Activated CD8-positive, alpha-beta memory T cell treated with anti-CD3 and anti-CD28 coated beads, Interleukin-2, amount 50 U/mL, for 24 hours (primary cell): Measurements from ENCODE around the gene WNK1.
"Not testable (repeated sequence)": the region's sequence is repeated elsewhere in the genome, so short reads cannot be mapped to it uniquely, and the experiment has no call there.

ENCODE experiments used
- DNase-seq: peaks from one replicate; pipeline ENCODE4 v3.0.0-alpha.2; 2020; ENCODE audit errors: extremely low read depth

WNK1 gene

DNA sequence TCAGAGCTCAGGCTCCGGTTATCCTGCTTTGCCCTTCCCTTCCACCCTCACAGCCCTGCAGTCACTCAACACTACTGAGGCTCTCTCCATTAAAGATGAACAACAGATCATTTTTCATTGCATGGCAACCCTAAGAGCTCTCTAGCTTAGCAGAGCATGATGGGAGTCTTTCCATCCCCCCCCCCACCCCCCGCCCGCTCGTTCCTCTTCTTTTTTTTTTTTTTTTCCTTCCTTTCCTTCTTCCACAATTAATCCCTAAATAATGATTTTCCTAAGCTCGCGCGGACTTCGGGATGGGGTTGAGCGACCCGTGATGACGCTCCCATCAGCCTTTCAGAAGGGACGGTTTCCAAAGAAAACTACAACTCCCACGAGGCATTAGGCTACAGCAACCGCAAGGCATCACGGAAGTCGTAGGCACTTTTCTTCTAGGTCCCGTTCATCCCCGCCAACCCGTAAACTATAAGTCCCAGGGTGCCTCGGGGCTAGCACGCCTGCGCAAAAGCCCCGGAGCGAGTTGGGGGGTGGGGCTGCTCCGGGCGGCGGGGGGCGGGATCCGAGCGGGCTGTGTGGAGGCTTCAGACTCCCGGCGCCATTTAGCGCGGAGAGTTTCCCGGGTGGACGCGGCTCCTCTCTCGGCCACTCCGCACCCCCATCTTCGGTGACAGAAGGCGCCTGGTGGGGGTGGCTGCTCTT is at the start of gene WNK1:
Gene WNK1, plus strand, starts transcription at position 581 of the 696 bp plus-strand sequence. CDS start 987 bp downstream, outside the sequence.
- DNase-seq = peak; percentile 90

DNA sequence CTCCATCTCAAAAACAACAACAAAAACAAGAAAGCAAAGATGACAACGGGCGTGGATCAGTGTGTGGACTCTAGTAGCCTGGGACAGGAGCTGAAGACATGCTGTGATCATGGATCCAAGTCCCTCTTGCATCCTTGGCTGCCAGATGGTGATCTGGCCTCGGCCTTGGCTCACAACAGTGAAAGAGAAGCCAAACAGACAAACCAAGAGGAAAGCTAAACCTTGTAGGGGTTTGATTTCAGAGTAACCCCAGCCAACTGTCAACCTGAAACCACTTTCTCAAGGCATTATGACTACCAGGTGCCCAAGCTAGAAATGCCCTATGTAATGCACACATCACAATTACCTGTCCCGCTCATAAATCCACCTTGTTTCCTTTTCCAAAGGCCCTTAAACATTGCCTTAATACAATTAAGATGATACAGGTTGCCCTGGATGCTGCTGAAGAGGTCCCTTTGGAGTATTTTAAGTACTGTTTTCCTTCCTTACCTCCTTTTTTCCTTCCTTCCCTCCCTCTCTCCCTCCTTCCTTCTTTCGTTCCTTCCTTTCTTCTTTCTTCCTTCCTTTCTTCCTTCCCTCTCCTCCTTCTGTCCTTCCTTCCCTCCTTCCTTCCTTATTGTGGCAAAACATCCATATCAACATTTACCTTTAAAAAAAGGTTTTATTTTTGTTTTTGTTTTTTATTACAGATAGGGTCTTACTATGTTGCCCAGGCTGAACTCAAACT is 47.7 kb upstream of the WNK1 start:
- no peak for DNase-seq

GRCh38 chr12:708084-708483 is 44.3 kb upstream of the WNK1 start:
- DNase-seq = not testable (repeated sequence)

DNA sequence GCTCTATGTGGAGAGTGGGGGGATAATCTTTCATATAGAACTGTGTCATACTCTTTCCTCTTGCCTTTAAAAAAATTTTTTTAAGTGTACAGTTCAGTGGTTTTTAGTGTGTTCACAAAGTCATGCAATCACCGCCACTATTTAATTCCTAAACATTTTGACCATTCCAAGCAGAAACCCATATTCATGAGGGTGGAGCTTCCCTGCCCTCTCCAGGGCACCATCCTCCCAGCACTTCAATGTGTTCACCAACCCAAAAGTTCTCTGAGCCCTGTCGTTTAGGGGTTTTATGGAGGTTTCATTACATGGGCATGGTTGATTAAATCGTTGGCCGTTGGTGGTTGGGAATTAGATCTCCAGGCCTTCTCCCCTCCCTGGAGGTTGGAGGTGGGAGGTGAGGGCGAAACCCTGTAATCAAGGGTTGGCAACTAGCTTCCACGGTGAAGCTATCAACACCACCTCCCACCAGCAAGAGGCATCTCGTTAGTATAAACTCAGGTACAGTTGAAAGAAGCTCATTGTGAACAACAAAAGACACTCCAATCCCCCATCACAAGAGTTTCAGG is 42.8 kb upstream of the WNK1 start:
- no peak for DNase-seq

- no peak for DNase-seq
Observed at GRCh38 chr12:712172-712863, 40.1 kb upstream of the WNK1 start.

GRCh38 chr12:713281-713875 is 39.0 kb upstream of the WNK1 start:
- no peak for DNase-seq

- DNase-seq = peak; percentile 25
Observed at GRCh38 chr12:716506-716905, 35.9 kb upstream of the WNK1 start.

DNA sequence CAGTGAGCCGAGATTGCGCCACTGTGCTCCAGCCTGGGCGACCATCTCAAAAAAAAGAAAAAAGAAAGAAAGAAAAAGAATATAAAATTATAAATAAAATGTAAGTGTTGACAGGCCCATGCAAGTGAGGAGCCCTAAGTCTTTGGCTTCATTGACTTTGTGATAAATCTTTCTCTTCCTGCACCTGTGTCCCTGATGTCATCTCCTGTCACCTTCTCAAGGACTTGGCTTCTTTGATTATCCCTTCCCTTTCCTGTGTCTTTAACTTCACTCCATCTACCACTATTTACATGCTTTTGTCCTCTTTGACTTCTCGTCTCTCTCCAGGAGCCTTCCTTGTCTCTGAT is 33.6 kb upstream of the WNK1 start:
- no peak for DNase-seq

- no peak for DNase-seq
Observed at GRCh38 chr12:720231-720941, 32.0 kb upstream of the WNK1 start.

DNA sequence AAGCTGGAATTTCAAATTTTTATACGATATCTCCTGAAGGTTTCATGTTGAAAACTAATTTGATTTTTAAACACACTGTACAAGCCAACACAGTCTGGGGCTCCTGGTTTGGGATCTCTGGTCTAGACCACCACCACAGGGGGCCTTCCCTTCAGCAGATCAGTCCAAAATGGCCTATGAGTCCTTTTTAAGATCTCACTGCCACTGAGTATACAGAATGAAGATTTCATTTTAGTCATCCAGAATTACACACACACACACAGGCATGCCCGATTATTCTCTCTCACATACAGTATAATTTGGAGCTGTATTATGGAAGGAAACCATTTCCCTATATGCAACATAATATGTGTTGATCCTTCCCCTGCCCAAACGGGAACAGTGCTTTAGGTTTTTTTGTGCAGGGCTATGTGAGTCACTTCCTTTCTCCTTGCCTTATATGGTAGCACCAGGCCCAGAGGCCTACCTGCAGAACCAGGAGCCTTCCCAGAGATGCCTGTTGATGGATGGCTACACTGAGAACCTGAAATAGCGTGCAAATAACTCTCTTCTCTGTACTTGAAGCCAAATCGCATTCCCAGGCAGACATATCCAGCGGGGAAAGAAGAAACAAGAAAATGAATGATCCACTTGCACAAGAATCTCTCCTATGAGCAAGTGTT is 28.1 kb upstream of the WNK1 start:
- DNase-seq = no peak

DNA sequence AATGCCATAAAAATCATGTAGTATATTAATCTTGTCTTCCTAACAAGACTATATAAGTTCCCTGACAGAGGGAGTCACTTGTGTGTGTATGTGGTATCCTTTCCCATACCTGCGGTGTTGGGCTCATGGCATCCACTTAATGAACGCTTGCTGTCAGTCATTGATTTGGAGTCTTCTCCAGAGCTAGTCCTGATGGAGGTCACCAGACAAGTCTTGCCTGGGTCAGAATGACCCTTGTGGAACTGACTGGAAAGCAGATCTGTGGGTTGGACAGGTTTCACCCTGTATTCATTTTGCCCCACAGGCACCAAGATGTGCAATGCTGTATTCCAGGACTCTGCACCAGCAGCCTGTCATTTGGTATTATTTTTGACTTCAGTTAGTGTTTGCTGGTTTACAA is 27.3 kb upstream of the WNK1 start:
- no peak for DNase-seq

GRCh38 chr12:726281-727140 is 25.9 kb upstream of the WNK1 start:
- DNase-seq = no peak

GRCh38 chr12:727321-727720 is 25.1 kb upstream of the WNK1 start:
- DNase-seq = no peak

- DNase-seq = no peak
Observed at GRCh38 chr12:728781-729180, 23.6 kb upstream of the WNK1 start.

DNA sequence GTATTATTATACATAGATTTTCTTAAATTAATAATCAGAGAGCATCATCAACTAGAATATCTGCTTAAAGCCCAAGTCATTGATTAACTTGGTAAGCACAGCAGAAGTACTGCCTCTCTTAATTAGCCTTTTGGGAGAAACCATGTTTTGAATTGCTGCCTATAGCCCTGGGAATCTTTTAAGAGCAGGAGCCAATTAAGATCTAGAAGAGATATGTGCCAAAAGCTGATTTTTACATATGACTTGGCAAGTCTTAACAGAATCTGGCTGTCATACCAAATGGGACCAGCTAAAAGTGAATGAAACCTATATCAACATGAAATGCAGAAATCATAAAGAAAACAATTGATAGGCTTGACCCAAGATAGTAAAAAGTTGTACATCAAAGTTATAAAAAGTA is 23.2 kb upstream of the WNK1 start:
- no peak for DNase-seq

GRCh38 chr12:730550-730949 is 21.8 kb upstream of the WNK1 start:
- DNase-seq = no peak

- no peak for DNase-seq
Observed at GRCh38 chr12:737122-737739, 15.1 kb upstream of the WNK1 start.

GRCh38 chr12:738712-739111 is 13.7 kb upstream of the WNK1 start:
- no peak for DNase-seq

DNA sequence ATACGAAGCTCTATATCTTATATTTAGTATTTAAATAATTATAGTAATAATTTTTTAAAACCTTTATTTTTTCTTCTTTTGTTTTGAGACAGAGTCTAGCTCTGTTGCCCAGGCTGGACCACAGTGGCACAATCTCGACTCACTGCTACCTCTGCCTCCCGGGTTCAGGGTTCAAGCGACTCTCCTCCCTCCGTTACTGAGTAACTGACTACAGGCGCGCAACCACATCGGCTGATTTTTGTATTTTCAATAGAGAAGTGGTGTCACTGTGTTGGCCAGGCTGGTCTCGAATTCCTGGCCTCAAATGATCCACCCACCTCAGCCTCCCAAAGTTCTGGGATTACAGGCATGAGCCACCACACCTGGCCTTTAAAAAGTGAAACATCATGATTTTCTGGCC is 13.0 kb upstream of the WNK1 start:
- no peak for DNase-seq

DNA sequence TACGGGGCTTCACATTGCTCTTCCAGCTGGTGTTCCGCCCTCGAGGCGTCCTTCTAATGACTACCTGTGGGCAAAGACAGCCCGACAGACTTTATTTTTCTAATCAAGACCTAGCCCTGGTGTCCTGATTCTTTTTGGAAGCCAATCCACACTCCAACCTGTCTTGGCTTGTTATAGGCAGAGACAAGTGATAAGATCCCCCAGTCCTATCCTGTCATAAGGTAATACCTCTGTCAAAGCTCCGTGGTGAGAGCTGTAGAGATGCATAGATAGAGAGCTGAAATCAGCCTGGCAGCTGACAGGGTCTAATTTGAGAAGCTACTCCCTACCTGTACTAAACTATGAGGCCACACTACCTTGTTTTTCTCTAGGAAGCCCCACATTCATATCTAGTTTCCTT is 11.5 kb upstream of the WNK1 start:
- DNase-seq = no peak
